HepG2 (cell line): Measurements from ENCODE around the gene SMARCA4. TPM values are rescaled to one million over a fixed set of nuclear protein-coding genes. Genes with fewer than 3 reads are reported as not detected.

Experiments
- ATAC-seq: fragments of 200-7000 bp; cut with Tn5 transposase; 3 replicates; pipeline ENCODE4 v1.9.1; 2020; ENCODE audit warnings: mild to moderate bottlenecking, moderate library complexity
- BruUV-seq: library from RNA; stranded (reverse); fragments of 400-500 nt; replicated peaks from 2 replicates; lab custom pipeline; 2021; lab: Mats Ljungman, UMichigan
- CTCF ChIA-PET: fragments of 300-600 bp; formaldehyde crosslinking; extraction: SDS; loops from one replicate; lab custom pipeline; 2021; ENCODE audit warnings: low total read pairs, inconsistent platforms, low intra/inter-chr PET ratio; lab: Yijun Ruan, JAX
- POLR2A ChIA-PET: fragments of 350-600 bp; sonication (Branson Sonifier 250); formaldehyde crosslinking; loops from one replicate; lab custom pipeline; 2020; ENCODE audit warnings: antibody characterized with exemption, inconsistent platforms; lab: Yijun Ruan, JAX
- DNase-seq: peaks from one replicate; pipeline ENCODE4 v3.0.0-alpha.2; 2015; ENCODE audit warnings: low spot score
- FAIRE-seq: peaks from 3 replicates; lab custom pipeline; 2011; peaks lifted over from hg19 to GRCh38; lab: Jason Lieb, UNC
- H2AFZ ChIP-seq: one replicate; pipeline ENCODE4 v1.6.1; 2011; ENCODE audit warnings: low read length, inconsistent platforms
- H3K27ac ChIP-seq: fragments of 300-600 bp; 3 replicates; pipeline ENCODE4 v1.8.0; 2011; ENCODE audit warnings: mixed run types, mild to moderate bottlenecking, mixed read lengths, low read length, inconsistent platforms; ENCODE audit not compliant: insufficient read depth; ENCODE audit errors: extremely low read length
- H3K27me3 ChIP-seq, 2 experiments: fragments of 200-600 bp in 1 of 2; 2 replicates in 1 of 2; 3 replicates in 1 of 2; pipeline versions ENCODE4 v1.6.0 to v1.8.0; 2011; ENCODE audit warnings: low read length in 2 of 2, mild to moderate bottlenecking in 2 of 2, moderate library complexity in 2 of 2, inconsistent platforms in 1 of 2; ENCODE audit not compliant: insufficient read depth in 2 of 2, control insufficient read depth in 1 of 2
- H3K36me3 ChIP-seq, 2 experiments: fragments of 200-600 bp in 1 of 2; replicated peaks in 1 of 2; 2 replicates in 1 of 2; 3 replicates in 1 of 2; pipeline versions ENCODE4 v1.5.1 to v1.8.0; 2011; ENCODE audit warnings: low read length in 2 of 2, inconsistent platforms in 1 of 2; ENCODE audit not compliant: insufficient read depth in 2 of 2, control insufficient read depth in 1 of 2
- H3K4me1 ChIP-seq: 2 replicates; pipeline ENCODE4 v1.5.1; 2012; ENCODE audit warnings: low read length, inconsistent platforms; ENCODE audit not compliant: insufficient read depth
- H3K4me2 ChIP-seq: 2 replicates; pipeline ENCODE4 v1.6.0; 2011; ENCODE audit warnings: low read depth, low read length, inconsistent platforms
- H3K4me3 ChIP-seq, 3 experiments: fragments of 200-600 bp in 1 of 3; sonication (generic), shearing (Covaris generic) in 1 of 3; replicated peaks in 1 of 3; 2 replicates each; pipeline ENCODE4 v1.5.1; 2011 to 2016; ENCODE audit warnings: low read length in 3 of 3, inconsistent platforms in 2 of 3, low read depth in 2 of 3, mild to moderate bottlenecking in 2 of 3, control low read depth in 1 of 3, mixed read lengths in 1 of 3; ENCODE audit not compliant: insufficient read depth in 1 of 3
- H3K79me2 ChIP-seq: one replicate; pipeline ENCODE4 v1.6.1; 2011; ENCODE audit warnings: low read length, inconsistent platforms; ENCODE audit not compliant: insufficient read depth
- H3K9ac ChIP-seq: 2 replicates; pipeline ENCODE4 v1.6.0; 2011; ENCODE audit warnings: mild to moderate bottlenecking, low read depth, low read length, inconsistent platforms; ENCODE audit not compliant: insufficient read depth
- H3K9me3 ChIP-seq: 2 replicates; pipeline ENCODE4 v1.5.1; 2012; ENCODE audit warnings: mild to moderate bottlenecking, low read length
- H4K20me1 ChIP-seq: 2 replicates; pipeline ENCODE4 v1.6.0; 2011; ENCODE audit warnings: inconsistent platforms, mild to moderate bottlenecking, low read length, moderate library complexity; ENCODE audit not compliant: insufficient read depth
- AGO1 ChIP-seq: fragments of 200-400 bp; formaldehyde crosslinking; IDR thresholded peaks from 2 replicates; pipeline ENCODE4 v1.6.1; 2017; ENCODE audit warnings: mild to moderate bottlenecking, low read depth, low read length, moderate library complexity; ENCODE audit not compliant: poor library complexity, severe bottlenecking
- AGO2 ChIP-seq: fragments of 200-400 bp; formaldehyde crosslinking; optimal IDR thresholded peaks from 2 replicates; pipeline ENCODE3; 2017; ENCODE audit warnings: mild to moderate bottlenecking, low read depth, low read length, moderate library complexity
- MEIS1 ChIP-seq: sonication (generic); formaldehyde crosslinking; IDR thresholded peaks from 2 replicates; pipeline ENCODE4 v1.9.0; 2021; ENCODE audit warnings: mild to moderate bottlenecking, missing genetic modification reagents, moderate library complexity, borderline replicate concordance
- POLR2G ChIP-seq: fragments of 200-400 bp; formaldehyde crosslinking; IDR thresholded peaks from 2 replicates; pipeline ENCODE4 v1.6.1; 2018; ENCODE audit warnings: mild to moderate bottlenecking, low read depth, low read length, moderate library complexity
- ZBTB21 ChIP-seq: sonication (generic); formaldehyde crosslinking; IDR thresholded peaks from 2 replicates; pipeline ENCODE4 v1.4.0; 2020; ENCODE audit warnings: missing genetic modification reagents
- WGBS: methylation state at CpG from one replicate; pipeline ENCODE4 v1.1.6; 2017; ENCODE audit warnings: low lambda C conversion rate; 5-methylcytosine and 5-hydroxymethylcytosine counted together
- in situ Hi-C: cut with HindIII; loops from 2 replicates; pipeline ENCODE4 v1.10.0; 2017; ENCODE audit warnings: low pct_unique_long_range_greater_than_20kb; ENCODE audit not compliant: extremely low pct_ligation_motif_present
- intact Hi-C: fragments of 100-400 bp; cut with micrococcal nuclease; formaldehyde crosslinking; loops from one replicate; pipeline ENCODE4 v1.10.0; 2022; ENCODE audit not compliant: unreplicated experiment
- polyA plus RNA-seq, 8 experiments: library from polyadenylated mRNA; depleted of rRNA in 3 of 8; stranded (reverse) in 7 of 8; unstranded in 1 of 8; fragments of >200 nt; fragmentation: Illumina TruSeq in 4 of 8; extraction: Trizol in 4 of 8; gene quantifications; 2 replicates each; pipeline versions ENCODE4 v1.2.1 to v1.2.3, GENCODE V29; 2011 to 2016; ENCODE audit warnings: low read depth in 4 of 8, missing spikeins in 1 of 8, mixed read lengths in 1 of 8; ENCODE audit not compliant: insufficient read depth in 1 of 8
- total RNA-seq, 5 experiments: library from RNA; depleted of rRNA; stranded (reverse); fragments of >200 nt; fragmentation: Illumina TruSeq; extraction: Trizol; gene quantifications; 2 replicates each; pipeline ENCODE4 v1.2.3, GENCODE V29; 2016; ENCODE audit warnings: low read depth in 1 of 5

The SMARCA4 gene
- total and polyA plus RNA-seq, 2 of the 13 experiments (the other 11 are each of a cell fraction or from before 2014, with no cell fraction given): 25.4 to 45.9 TPM

GRCh38 chr19:10920781-10921180 is 40.0 kb upstream of the SMARCA4 start:
- H3K27ac ChIP-seq: no peak overlapping the region
- TF ChIP-seq ZBTB21 (CRISPR knock-in tag): no peak
- TF ChIP-seq, all 625 proteins: peak for 0
- 96% methylated on average over 9 of the region's 16 CpGs for WGBS
- Histone ChIP-seq H4K20me1 (no peaks in the 10 kb centered on the region), H3K9me3 (no peaks in the 10 kb centered on the region), H3K4me2 (no peak overlapping the region), H3K4me3 (no peak overlapping the region), H2AFZ (no peak overlapping the region), H3K36me3 (peaks cover 33 to 50% of the 10 kb centered on the region in 2 experiments; a peak in 4 of 5 replicates), H3K9ac (no peak overlapping the region), H3K79me2 (no peaks in the 10 kb centered on the region), H3K4me1 (no peaks in the 10 kb centered on the region), H3K27me3 (no peaks in the 10 kb centered on the region)
- no TSS peak for BruUV-seq
- ChIA-PET CTCF (no interaction called here), POLR2A (no interaction called here)
- intact Hi-C loops: loop anchor here (10.0 kb wide), 1 partner anchor 46 kb away; the partner anchor contains the start of gene CARM1
- ATAC-seq (no peak; the same call in 1 of the 3 replicates), DNase-seq (no peak), FAIRE-seq (no peak)
- in situ Hi-C loops: no loop called here

- Histone ChIP-seq H3K4me1 (no peaks in the 10 kb centered on the region), H3K27me3 (no peaks in the 10 kb centered on the region), H3K9me3 (no peaks in the 10 kb centered on the region), H4K20me1 (no peaks in the 10 kb centered on the region), H3K36me3 (peaks cover 31 to 45% of the 10 kb centered on the region in 2 experiments; a peak in 4 of 5 replicates), H3K4me2 (no peak overlapping the region), H3K79me2 (no peaks in the 10 kb centered on the region), H3K9ac (no peak overlapping the region), H3K27ac (no peak overlapping the region), H3K4me3 (no peak overlapping the region), H2AFZ (no peak overlapping the region)
- intact Hi-C loops (loop anchor here (10.0 kb wide), 1 partner anchor 47 kb away; the partner anchor contains the start of gene CARM1), in situ Hi-C loops (no loop called here)
- TF ChIP-seq POLR2G (peak; percentile 26; the same call in 1 of the 2 replicates), MEIS1 (CRISPR knock-in tag) (no peak), AGO1 (peak; percentile 26), AGO2 (peak; percentile 52)
- BruUV-seq: no TSS peak
- ChIA-PET POLR2A (no interaction called here), CTCF (no interaction called here)
- WGBS: 96% methylated on average over 28 of the region's 43 CpGs
- FAIRE-seq: no peak
- DNase-seq: no peak
- ATAC-seq: peak; percentile 3; the same call in 2 of the 3 replicates
These were observed 39.5 kb upstream of the SMARCA4 start for GRCh38 chr19:10921199-10921909.
